GM21786 (cell line): ENCODE measurements around the gene EPB41L1.

Experiments
- ATAC-seq: cut with Tn5 transposase; IDR thresholded peaks from one replicate; pipeline ENCODE4 v1.9.1; 2021; ENCODE audit not compliant: unreplicated experiment

EPB41L1 gene

DNA sequence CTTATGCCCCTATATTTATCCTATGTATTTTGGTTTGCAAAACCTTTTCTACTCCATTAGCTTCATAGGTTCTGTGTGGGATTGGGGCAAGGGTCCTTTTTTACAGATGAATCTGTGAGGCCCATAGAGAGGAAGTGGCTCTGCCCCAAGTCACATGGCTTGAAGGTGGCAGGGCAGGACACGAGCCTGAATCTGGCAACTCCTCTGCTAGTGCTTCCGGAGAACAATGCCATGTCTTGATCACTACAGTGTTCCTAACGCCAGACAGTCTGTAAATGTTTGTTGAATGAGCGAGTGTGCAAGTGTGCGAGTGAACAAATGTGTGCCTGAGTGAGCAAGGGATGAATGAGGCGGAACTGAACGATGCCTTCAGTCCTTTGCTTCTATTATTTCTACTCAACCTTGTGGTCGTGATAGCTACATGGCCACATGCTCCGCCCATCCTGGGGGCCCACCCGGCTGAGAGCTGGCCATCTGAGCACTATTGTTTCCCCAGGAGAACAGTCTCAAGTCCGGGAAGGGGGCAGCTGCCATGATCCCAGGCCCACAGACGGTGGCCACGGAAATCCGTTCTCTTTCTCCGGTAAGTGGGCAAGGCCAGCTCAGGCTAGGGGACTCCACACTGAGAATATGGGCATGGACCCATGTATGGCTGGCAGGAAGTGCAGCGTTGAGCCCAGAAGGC lies 64.0 kb downstream of the EPB41L1 start:
- no peak for ATAC-seq

DNA sequence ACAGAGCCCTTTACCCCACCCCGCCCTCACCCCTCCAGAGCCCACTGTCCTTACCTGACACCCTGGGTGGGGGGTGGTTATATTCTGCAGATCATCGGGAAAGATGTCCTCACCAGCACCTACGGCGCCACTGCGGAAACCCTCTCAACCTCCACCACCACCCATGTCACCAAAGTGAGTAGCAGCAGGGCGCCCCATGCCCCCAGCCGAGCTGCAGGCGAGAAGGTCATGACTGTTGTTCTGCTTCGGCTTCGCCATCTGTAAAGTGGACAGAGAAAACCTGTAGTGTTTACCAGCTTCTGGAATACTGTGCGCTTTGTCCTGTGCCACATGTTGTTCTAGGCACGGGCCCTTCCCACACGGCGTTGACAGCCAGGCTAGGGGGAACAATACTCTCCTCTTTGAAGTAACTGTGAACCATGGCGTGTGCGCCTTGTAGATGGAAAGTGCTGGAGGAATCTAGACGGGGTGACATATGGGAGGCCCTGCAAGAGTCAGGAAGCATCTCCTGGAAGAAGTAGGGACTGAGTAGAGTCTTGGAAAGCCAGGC lies 65.2 kb downstream of the EPB41L1 start:
- no peak for ATAC-seq

DNA sequence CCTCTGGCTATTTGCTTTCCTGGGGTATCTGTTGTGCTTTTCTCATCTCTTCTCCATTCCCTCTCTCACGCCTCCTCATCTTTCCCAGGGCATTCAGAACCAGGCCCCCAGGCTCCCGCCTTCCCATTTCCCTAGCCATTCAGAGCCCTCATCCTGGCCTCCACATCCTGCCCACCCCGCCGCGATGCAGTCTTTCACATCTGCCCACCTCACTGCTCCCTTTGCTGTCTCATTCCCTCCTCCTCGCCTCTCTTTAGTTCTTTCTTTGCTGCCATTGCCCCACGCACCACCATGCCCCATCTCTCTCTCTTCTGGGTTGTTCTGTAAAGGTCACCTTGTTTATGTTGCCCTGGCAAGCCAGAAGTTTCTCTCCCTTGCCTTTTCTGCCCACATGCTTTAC lies 71.1 kb downstream of the EPB41L1 start:
- ATAC-seq: no peak

DNA sequence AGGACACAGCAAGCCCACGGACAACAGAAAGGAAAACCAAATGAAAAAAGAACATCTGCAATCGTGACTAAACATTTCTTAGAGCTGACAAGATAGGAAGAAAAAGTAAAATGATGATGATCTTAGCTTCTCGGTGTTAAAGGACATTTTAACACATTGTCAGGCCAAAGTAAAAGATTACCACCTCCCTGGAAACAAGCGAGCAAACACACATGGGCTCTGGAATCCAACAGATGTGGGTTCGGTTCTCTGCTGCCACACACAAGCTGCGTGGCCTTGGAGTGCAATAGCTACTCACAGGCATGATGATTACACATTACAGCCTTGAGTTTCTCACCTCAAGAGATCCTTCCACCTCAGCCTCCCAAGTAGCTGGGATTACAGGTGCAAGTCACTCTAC lies 74.2 kb downstream of the EPB41L1 start:
- ATAC-seq: no peak

DNA sequence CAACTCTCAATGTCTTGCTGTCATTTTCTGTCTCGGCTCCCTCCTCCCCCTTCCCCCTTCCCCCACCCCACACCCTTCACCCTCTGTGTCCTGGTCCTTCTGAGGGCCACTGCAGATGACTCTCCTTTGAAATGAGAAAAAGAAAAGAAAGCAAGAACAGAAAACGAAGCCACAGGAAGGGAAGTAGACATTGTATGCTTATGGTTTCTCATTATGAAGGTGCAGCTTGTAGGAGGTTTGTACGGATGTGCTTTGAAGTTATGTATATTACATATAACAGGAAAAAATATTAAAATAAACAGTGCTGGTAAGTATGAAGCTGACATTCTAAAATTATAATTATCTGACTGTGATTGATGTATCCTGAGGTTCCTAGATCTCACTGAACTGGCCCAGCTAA lies 75.5 kb downstream of the EPB41L1 start:
- no peak for ATAC-seq

DNA sequence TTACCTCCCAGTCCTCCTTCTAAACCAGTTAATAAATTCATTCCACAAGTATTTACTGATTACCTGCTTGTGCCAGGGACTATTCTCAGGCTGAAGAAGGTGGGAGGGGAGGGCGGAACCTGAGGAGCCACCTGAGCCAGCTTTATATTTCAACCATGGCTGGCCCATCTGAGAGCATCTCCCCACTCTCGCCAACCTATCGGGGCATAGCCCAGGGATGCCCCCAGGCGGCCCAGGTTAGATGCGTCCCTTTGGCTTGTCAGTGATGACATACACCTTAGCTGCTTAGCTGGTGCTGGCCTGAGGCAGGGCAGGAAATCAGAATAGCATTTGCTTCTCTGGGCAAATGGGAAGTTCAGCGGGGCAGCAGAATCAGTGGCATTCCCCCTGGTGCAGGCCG lies 76.8 kb downstream of the EPB41L1 start:
- ATAC-seq: no peak

DNA sequence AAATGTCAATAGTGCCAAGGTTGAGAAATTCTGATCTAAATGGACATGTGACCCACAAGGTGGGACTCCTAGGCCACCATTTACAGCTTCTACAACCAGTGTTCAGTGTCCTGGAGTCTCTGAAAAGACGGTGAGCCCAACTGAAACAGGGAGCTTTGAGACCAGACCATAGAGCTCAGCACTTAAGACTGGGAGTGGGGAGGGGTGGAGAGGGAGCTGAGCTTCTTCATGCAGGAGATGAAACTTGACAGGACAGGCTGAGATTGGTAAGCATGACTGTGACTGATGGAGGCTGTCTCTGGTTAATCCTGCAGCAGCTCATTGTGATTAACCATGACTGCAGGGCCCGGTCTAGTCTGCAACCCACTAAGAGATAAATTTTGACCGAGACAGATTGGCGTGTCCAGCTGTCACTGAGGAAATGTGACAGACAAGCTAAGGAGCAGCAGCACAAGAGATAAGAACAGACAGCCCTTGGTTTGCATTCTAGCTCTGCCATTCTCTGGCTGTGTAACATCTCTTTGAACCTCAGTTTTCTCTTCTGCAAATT lies 80.3 kb downstream of the EPB41L1 start:
- no peak for ATAC-seq

DNA sequence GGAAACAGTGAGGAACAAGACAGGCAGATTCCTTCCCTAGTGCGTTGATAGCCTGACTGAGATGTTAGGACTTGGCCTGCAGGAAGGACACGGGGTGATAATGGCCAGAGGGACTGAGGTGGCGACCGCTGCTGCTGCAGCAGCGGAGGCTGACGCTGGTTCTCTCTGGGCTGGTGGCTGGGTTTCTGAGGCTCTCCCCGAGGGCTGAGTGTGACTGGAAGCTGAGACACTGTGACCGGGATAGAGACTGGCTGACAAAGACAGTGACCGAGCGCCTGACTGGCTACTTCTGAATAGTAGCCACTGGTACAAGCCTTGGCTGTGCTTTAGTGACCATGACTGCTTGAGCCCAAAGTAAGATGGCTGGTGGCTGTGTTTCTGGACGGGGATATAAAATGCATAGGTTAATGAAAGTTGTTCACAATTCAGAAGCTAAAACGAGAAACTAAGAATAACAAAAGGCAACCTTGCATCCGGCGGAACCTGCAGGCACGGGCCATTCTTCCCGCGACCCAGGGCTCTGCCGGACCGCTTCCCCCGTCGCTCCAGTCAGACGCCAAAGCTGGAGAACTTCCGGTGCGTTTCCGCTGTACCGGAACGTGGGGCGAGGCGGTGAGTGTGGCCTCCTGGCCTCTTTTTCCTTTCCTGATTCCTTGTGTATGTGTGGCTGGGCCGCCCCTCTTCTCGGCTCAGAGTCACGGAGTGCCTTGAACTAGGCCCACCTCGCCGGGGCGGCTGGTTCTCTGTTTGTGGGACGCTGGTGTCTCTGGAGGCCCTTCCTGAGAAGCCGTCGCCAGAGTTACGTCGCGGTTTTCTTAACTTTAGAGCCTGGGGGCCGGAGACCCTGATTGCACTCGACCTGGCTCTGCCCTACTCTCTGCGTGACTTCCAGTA lies 81.6 kb downstream of the EPB41L1 start, which contains the start of gene AAR2:
TSS of gene AAR2 (plus strand) at position 587 of the 894 bp plus-strand sequence. CDS start 3,391 bp downstream, outside the sequence.
- ATAC-seq: no peak

DNA sequence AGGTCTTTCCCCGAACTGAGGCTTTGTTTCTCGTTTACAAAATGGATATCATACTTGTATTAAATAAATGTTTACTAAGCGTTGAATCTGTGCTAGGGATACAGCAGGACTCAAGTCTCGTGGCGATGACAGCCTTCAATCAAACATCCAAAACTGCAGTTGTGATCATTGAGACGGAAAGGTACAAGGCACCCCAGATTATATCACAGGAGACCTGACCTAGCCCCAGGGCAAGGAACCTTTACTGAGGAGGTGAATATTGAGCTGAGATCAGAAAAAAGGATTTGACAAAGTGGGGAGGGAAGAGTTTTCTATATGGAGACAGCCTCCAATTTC lies 82.2 kb downstream of the EPB41L1 start:
- ATAC-seq: no peak

DNA sequence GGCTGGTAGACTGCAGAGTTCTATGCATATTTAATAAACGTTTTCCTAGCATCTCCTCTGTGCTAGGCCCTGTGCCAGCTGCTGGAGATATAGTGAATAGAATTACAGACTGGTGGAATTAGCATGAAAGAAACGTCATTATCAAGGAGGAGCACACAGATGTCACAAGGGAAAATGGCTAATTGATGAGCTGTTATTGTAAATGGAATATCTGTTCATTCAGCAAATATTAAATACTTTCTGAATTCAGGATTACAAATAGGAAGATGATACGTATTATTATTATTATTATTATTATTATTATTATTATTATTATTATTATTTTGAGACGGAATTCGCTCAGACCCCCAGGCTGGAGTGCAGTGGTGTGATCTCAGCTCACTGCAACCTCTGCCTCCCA lies 82.9 kb downstream of the EPB41L1 start:
- ATAC-seq: no peak

DNA sequence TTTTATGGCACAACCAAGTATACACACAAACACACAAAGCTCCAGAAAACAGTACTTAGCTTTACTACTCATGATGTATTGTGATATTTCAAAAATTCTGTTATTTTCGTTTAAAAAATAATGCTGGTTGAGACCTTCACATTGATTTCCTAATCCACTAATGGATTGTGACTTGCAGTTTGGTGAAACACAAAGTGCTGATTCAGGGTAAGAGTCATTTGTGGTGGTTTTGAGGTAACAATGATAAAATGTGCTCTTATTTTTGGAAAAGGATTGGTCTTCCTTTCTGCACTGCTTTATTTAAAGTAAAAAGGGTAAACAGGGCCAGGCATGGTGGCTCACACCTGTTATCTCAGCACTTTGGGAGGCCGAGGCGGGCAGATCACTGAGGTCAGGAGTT lies 83.6 kb downstream of the EPB41L1 start:
- no peak for ATAC-seq

DNA sequence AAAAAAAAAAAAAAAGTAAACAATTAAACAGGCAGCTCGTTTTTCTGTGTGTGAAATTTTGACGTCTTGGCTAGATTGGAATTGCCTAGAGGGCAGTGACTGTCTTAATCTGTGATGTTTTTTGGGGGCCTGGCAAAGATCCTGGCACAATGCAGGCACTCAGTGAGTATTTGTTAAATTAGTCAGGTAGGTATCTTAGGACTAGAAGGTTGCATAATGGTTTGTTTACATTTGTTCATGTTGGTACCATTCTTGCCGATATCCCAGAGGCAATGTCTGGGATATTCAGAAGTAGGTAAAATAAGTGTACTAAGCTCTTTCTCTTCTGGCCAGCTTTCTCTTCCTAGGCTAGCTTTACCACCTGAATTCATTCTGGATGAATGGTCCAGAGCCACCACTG lies 84.2 kb downstream of the EPB41L1 start:
- ATAC-seq: no peak

DNA sequence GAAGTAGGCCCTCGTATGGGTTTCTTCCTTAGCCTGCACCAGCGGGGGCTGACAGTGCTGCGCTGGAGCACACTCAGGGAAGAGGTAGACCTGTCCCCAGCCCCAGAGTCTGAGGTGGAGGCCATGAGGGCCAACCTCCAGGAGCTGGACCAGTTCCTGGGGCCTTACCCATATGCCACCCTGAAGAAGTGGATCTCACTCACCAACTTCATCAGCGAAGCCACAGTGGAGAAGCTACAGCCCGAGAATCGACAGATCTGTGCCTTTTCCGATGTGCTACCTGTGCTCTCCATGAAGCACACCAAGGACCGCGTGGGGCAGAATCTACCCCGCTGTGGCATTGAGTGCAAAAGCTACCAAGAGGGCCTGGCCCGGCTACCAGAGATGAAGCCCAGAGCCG lies 85.5 kb downstream of the EPB41L1 start:
- ATAC-seq: no peak

DNA sequence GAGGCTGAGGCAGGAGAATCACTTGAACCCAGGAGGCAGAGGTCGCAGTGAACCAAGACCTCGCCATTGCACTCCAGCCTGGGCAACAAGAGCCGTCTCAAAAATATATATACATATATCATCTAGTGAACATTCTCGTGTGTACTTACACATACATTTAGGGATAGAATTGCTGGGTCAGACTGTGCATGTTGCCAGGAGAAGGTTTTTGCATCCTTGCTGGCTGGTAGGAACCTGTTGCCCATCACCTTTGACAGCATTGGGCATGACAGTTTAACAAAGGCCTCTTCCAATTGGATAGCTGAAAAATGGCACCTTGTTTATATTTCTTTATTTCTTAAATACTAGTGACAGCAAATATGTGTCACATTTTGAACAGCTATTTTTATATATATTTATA lies 87.1 kb downstream of the EPB41L1 start:
- no peak for ATAC-seq

DNA sequence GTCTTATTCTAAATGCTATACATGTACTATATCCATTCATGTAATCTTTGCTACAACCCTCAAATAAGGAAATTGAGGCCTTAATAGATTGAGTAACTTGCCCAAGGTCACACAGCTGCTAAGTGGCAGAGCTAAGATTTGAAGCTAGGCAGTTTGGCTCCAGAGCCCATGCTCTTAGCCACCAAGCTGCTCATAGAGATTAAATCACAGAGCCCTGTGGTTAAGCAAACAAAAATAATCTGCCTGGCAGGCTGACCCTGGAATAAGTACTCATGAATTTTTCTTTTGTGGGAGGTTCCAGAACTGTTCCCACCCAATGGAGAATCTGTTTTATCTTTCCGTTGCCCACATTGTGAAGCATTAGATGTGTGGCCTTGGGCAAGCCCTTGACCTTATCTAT lies 89.2 kb downstream of the EPB41L1 start:
- ATAC-seq: no peak

DNA sequence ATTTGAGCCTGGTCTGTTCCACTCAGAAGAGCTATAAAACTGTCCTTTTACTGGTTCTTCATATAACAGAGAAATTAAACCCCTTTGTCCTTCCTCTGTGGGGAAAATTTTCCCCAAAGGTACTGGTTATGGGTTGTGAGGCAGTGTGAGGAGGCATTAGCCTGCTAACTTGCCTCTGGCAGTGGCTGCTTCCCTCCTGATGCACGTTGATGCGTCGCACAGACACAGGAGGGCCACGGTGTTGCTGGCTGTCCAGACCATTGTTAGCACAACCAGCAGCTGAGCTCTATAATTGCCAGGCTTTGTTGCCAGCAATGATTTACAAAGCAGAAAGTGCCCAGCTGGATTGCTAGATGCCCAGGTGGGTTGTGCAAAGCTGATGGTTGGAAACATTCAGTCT lies 91.9 kb downstream of the EPB41L1 start:
- ATAC-seq: no peak

DNA sequence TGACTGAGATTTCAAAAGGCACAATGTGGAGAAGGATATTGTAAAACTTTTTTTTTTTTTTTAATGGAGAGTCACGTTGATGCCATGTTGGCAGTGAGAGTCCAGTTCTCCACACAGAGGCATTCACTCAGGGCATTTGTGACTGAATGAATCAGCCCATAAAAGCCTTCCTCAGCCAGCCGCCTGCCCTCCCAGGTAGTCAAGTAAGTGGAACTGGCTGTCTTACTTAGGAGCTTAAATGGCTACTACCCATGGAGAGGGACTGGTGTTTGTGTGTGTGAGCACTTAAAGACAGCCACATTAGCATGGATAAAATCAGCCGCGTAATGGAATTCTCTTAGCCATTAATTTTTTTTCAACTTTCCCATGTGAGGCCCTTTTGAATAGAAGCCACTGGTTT lies 94.3 kb downstream of the EPB41L1 start:
- no peak for ATAC-seq

DNA sequence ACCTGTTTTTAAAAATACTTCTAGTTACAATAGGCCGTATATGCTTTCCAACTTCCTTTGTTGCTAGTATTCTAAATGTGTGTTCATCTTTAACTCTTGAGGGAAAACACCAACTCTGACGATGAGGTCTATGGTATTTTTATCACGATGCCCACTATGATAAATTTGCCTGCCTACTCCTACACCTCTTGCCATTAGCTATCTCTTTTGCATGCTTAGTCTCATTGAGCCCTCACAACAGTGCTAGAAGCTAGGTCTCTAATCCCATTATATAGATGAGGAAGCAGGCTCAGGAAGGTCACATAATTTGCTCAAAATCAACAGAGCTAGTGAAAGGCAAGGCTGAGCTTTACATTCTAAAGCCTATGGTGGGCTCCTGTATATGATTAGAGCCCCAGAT lies 94.9 kb downstream of the EPB41L1 start:
- ATAC-seq: no peak

DNA sequence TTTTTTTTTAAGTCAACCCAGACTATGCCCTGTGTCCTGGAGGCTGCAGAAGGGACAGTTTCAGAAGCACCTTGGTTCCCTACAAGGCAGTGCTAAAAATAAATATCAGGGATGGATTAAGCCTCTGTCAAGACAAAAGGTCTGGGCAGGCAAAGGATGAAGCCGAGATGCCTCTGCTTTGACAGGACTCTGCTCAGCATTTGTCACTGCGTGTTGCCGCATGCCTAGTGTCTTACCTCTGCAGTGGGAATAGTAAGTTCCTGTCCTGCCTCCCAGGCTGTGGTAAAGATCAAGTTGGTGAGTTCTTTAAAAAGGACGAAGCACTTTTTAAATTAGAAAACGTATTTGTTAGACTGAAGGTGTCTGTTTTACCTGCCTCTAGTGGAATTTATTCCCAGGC lies 96.9 kb downstream of the EPB41L1 start:
- ATAC-seq: no peak

DNA sequence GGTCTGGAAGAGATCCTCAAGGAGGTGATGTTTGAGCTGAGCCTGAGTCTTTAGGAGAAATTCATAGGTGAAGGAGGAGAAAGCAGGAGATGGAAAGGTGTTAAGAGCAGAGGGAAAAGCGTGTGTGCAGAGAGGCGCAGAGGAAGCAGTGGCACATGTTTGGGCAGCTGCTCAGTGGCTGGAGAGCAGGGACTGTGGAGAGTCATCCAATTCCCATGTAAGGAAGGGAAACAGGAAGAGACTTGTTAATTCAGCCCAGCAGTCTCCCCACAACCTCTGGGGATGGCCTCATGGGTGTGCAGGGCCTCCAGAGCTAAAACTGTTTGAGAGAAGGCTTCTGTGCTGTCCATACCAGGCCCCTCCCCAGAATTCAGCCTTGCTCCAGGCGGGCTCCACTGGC lies 98.0 kb downstream of the EPB41L1 start:
- ATAC-seq: no peak

DNA sequence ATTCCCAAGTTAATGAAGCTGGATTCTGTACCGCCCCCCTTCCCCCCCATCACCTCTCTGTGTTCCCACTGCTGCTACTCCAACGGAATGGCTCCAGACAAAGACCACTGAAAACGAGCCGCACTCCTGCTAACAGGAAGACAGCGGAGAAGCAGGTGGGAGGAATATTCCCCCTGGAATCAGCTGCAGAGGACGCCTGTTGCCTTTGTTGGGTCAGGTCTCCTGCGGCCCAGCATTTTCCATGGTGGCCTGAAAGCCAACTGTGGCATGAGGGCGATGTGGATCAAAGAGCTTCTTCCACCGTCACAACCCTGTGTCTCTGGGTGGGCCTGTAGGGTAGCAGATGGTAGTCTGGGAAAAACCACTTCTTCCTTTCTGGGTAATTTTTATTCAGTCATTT lies 98.5 kb downstream of the EPB41L1 start:
- no peak for ATAC-seq

DNA sequence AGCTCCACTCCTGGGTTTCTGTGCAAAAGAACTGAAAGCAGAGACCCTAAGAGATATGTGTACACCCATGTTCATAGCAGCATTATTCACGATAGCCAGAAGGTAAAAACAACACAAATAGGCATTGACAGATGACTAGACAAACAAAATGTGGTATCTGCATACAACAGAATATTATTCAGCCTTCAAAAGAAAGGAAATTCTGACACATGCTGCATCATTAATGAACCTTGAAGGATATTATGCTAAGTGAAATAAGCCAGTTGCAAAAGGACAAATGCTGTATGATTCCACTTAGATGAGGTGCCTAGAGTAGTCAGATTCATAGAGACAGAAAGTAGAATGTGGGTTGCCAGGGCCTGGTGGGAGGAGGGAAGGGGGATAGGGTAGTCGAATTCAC lies 99.5 kb downstream of the EPB41L1 start:
- ATAC-seq: no peak
